UCSD-AML1 (cell line): ENCODE data around the gene ARHGAP20.

Experiments
- DNase-seq: peaks from one replicate; lab custom pipeline; 2025; ENCODE audit not compliant: unreplicated experiment; lab: John Stamatoyannopoulos, UW

The ARHGAP20 gene

DNA sequence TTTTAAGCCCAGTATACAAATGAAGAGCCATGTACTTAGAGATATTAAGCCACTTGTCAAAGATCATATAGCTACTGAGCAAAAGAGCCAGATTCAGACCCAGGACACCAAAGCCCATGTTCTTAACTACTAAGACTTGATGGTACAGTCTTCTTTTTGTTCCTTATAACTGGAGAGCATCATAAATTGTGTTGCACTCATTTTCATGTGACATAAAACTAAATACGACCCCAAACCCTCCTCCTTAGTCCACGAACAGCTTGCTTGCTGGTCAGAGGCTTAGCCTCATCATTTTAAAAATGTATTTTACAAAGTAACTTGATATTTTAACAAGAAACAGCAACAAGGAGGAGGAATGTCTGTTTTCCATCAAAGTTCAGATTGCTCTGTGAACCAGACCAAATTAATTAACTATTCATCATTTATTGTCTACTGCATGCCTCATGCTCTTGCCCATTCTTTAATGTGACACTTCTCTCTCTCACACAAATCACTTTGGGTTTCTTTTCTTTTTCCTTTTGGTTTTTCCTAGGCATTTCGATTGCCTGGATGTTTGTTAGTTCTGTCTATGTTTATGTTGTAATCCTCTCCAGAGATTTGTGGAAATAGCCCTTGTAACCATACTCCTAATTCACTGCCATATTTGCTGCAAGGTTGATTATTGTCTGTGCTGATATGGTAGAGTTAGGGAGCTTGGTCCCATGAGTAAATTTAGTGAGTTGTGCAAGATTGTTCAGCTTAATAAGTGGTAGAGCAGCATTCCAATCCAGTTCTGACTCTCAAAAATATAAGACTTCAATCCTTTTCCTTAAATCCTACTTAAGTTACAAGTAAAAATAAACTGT, 8.4 kb upstream of the ARHGAP20 start:
- no peak for DNase-seq

DNA sequence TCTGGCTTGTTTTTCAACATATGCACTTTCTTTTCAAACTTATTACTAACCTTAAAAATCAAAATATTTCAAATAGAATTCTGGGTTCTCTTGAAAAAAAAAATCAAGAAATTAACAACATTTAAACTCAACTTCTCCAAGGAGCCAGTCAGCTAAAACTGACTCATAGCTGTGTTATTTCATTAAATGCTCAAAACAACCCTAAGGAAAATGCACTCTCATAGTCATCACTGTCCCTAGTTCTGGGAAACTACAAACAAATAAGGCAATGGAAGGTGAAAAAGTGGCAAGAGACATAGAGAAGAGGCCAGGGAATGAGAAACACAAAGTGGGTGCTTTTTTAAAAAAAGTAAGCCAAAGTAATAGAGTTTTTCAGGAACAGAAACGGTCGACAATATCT, 4.1 kb upstream of the ARHGAP20 start:
- DNase-seq, result no peak

DNA sequence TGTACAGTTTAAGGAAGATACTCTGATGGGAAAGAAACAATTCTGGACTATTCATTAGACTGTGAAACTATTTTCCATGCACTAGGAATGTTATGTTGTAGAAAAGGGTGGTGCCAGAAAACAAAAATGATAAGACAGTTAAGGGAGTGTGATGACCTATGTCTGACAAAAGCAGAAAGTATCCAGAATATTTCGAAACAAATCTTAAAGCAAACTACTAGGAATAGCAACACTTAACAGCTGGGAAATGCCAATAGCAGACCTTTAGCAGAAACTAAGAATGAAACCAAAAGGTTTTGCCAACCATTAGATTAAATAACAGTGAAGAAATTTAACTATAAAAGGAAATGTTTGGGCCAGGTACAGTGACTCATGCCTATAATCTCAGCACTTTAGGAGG, 3.3 kb upstream of the ARHGAP20 start:
- no peak for DNase-seq

DNA sequence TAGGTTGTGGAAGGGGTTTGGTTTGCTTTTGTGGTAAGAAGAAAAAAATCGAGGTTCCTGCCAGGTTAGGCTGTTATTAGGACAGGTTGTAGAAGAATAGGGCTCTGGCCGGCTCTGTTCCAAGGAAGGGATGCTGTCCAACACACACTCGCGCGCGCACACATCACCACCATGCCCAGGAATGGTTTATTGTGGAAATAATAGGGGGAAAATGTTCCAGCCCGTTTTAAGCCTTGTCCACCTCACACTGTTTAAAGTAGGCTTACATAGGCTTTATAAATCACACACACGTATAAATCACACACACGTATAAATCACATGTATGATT, 1.2 kb upstream of the ARHGAP20 start:
- DNase-seq, result no peak

DNA sequence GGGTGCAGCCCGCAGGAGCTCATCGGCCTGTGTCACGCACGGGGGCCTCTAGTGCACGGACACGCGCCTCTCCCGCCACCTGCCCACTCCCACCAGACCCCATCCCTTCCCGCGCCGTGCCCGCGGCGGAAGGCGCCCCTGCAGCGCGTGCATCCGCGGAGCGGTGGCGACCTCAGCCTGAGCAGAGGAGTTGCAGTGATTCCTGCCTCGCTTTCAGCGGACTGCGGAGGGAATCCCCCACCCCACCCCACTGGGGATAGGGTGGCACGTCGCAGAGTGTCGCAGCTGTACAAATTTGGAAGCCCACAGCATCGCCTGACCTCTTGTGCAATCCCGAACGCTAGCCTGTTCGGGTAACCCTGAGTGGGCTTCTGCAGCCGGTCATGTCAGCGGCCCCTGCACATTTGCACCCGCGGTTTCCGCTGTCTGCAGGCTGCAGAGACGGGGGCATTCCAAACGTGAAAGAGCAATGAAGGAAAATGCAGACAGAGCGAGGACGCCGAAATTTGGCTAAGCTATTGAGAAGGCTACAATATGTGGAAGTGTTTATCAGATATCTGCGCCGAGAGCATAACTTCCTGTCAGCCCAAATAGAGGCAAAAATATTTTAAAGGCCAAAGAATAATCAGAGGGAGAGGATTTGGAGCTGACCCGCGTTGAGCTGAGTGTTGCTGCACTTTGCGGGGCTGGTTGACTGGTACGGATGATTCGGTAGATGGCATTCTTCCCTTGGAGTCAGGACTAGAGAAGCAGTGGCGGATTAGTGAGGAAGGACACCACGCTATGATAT, 617 bp upstream of the ARHGAP20 start:
- peak; percentile 35 for DNase-seq

DNA sequence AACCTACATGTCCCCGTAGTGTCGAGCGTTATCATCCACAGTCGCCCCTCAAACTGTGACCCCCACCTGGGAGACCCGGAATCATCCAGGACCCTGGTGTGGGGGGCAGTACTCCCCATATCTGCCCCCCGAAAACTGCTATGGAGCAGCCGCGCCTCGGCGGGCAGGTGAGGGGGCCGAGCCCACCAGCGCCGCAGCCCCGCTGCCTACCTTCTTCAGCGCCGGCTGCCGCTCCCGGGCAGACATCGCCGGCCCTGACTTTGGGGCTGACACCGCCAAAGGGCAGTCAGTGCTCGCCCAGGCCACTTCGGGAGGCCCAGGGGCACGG, 825 bp downstream of the ARHGAP20 start:
- no peak for DNase-seq

DNA sequence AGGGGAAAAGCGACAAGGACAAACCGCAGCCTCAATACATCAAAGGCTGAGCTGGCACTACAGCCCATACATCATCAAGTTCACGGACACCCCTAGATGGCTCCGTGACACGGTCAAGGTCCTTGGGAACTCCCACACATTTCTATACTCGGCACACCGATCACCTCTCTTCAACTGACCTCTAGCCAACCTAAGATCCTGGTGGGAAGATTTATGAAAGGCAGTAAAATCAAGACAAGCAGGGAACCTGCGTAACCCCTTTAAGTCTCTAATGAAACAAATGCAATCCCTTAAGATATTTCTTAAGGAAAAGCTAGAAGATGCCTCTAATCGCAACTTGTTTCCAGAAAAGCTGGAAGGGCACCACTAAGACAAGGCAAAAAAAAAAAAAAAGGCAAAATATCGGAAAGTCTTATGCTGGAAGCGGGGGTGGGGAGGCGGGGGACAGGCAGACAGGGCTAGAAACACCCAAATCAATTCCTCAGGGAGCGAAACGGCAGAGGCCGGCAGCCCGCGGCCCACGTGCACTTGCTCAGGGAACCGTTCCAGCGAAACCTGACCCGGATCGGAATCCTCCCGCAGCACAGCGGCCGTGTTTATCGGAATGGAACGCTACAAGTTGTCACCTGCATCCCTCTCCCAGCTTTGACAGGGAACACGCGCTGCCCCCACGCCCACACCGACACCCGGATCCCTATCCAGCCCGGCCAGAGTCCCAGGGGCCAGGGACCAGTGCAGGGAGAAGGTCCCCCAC, 1.4 kb downstream of the ARHGAP20 start:
- DNase-seq, result no peak

DNA sequence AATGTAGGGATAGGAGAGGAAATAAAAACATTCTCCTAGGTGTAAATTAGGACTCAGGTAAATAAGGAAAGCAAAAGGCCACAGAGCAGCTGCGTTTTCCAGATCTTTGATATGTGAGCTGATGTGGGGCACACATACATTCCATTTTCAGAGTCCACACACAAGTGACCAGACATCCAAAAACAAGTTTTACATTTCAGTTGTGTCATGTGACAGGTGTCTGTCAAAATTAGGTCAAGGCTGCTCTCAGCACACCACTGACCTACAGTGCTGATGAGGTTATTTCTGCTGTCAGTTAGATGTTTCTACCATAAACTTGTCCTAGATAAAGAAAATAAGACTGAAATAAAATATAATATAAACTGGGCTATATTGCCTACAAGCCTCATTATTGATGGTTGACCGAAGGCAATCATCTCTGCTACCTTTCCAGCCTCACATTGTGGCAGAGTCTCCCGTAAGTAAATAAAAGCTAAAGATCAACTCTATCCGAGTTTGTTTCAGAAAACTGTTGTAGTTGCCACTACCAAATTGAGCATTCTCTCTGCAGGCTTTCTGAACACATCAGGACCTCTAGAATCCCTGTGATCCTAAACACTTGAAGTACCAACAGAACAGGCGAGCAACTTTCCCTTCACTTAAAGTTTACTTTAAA, 7.9 kb downstream of the ARHGAP20 start:
- DNase-seq, result no peak

DNA sequence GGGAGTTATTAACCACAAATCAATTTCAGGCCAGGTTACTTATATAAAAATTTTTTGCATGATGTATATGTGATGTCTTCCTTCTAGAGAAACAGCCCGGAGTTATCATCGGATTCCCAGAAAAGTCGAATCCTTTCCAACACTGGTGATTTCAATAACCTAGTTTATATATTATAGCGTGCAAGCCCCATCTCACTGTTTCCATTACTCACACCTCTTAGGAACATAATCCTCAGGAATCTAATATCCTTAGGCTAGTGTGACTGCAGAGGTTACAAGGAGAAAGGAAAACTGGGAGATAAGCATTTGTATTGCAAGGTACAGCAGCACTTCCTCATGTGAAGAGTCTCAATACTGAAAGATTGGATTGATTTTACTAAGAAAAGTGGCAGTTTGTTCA, 20.3 kb downstream of the ARHGAP20 start:
- DNase-seq, result no peak

DNA sequence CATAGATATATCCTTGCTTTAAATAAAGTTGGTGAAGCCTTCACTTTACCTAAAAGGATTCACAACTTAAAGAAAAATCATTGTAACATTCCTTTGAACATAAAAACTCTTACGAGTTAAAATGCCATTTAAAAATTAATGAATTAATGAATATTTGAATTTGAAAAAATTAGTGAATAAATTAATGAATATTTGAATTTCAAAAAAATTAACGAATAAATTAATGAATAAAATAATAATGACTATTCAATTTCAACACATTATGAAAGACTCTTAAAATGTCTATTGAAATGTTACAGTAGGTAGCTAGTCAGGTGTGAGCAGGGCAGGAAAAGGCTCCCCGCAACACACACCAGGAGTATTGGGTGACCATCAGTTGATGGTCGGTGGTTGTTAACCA, 22.9 kb downstream of the ARHGAP20 start:
- DNase-seq, result no peak

DNA sequence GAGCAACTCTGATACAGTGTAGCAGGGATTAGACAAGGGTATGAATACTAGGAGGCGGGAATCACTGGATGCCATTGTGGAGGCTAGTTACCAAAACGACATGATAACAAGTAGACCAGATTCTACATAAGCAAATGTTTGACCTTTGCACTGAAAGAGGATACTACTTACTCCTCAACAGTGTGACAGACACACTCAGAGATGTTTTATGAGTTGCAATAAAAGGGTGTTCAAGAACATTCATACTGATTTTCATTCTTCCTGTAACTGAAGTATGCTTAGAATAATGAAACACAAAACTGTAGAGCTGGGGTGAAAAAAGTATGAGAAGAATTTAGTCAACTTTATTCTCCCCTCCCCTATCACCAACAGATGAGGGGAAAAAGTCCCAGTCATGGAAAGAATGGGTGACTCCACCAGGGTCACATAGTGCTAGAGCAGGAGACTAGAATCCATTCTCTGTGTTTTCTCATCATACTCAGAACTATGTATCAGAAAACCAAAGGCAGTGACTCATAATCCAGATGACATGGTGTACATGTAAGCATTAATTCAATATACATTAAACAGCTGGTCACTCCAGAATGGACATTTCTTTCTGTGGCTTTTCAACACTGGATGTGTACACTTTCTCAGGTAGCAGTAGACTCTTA, 32.8 kb downstream of the ARHGAP20 start:
- DNase-seq, result no peak

DNA sequence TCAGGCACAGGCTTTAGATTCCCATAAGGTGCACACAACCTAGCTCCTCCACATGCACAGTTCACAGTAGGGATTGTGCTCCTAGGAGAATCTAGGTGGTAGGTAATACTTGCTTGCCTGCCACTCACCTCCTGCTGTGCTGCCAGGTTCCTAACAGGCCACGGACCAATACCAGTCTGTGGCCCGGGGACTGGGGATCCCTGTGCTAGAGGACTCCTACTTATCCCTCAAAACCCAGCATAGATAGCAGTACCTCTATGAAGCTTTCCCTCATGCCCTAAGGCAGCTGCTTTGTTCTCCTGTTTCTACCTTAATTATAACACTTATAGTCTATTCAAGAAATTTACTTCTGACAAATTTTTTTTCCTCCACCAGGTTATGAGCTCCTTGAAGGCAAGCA, 36.7 kb downstream of the ARHGAP20 start:
- DNase-seq, result no peak

DNA sequence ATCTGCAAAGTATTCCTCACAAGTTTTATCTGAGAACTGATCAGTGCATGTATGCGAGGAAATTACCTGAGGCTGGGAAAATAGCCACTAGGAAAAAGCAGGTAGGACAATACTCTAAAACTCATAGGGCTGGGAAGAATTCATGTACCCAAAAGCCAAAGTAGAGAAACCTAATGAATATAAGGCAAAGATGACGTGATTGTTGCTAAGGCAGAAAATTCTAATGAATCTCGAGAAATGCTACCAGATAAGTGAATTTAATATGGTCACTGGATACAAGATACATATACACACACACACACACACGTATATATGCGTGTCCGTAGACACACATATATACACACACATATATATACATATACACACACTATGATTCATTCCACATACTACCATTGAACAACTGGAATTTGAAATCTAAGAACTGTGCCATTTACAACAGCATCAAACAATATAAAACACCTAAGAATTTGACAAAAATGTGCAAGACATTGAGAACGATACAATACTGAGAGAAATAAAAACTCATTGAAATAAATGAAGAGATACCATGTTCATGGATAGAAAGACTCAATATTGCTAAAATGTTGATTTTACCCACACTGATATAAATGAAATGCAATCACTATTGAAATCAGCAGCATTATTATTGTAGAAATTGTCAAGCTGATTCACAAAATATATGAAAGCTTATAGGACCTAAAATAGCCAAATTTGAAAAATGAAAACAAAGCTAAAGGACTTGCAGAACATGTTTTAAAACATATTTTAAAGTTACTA, 46.4 kb downstream of the ARHGAP20 start:
- DNase-seq, result no peak

DNA sequence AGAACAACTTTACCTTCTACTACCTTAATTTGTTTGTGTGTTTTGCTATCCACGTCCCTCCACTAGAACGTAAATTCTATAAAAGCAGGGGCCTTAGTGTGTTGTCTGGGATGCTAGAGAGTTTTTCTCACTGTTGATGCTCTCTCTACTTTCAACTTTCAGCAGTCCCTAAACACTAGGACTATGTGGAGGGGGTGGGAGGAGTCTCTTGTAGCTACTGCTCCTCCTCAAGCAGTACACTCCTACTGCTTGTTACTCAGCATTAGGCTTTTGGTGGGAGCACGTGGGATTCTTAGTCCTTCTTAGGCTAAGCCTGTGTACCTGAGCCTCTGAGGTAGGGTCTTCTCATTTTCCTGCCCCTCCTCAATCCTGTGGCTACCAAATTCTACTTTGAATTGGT, 56.3 kb downstream of the ARHGAP20 start:
- DNase-seq, result no peak

DNA sequence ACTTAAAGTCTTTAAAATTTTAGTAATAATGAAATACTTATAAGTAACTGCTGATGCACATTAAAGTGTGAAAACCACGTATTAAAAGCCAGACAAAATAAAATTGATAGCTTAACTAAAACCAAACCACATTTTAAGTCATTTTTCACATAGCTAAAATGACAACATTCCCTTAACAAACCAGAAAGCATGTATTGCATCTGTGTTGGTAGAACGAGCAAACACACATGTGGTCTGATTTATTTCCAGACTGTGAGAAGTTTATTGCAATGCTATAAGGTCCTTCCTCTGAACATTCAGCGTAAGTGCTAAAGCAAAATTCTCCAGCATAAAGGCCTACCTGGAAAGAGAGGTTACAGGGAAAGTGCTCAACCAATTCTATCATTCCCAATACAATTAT, 57.8 kb downstream of the ARHGAP20 start:
- DNase-seq, result no peak

DNA sequence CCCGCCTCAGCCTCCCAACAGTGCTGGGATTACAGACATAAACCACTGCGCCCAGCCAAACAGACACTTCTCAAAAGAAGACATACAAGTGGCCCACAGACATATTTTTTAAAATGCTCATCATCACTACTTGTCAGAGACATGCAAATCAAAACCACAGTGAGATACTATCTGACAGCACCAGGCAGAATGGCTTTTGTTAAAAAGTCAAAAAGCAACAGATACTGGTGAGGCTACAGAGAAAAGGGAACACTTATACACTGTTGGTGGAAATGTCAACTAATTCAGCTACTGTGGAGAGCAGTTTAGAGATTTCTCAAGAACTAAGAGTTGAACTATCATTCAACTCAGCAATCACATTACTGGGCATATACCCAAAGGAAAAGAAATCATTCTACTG, 67.0 kb downstream of the ARHGAP20 start:
- no peak for DNase-seq

DNA sequence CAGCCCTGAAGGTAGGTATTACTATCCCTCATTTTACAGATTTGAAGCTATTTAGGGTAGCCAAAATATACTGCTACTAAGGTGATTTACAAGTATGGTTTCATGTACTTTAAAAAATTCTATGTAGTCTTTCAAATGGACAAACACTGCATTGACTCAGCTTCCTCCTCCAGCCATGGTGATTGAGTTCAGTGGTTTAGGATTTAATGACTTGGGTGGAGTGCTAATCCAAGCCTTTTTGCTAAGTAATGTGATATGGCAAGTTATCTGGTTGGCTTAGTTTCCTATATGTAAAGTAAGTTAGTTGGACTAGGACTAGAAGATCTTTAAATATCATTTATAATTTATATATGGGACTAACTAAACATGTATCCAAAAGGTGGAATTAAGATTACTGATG, 77.9 kb downstream of the ARHGAP20 start:
- DNase-seq, result no peak

DNA sequence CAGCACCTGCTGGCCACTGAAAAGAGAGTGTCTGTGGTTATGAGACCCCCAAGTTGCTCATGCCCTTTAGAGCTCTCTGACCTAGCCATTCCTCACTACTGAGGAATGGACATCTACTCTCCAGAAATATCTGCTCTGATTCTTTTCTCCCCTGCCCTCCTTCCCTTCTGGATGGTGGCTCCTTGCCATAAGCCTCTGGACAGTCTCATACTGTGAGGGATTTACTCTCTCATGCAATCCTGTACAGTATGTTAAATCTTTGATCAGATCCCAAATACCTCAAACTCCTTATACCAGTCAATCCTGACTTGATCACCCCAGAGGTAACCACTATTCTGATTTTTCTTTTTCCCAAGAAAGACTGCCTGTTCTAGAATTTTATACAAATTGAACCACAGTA, 80.7 kb downstream of the ARHGAP20 start:
- no peak for DNase-seq

DNA sequence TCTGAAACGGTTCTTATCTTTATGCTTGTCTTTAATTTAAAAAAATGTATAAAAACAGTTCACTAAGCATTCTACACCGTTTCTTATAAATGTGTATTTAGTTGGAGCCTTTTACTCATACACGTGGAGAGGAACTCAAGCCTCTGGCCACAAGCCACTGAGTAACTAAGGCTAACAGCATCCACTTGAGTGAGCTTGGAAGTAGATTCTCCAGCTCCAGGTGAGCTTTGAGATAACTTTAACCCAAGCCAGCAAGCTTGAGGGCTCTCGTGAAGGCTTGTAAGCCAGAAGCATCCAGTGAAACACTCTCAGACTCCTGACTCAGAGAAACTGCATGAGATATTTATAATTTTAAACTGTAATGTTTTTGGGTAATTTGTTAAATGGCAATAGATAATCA, 82.6 kb downstream of the ARHGAP20 start:
- DNase-seq, result no peak

DNA sequence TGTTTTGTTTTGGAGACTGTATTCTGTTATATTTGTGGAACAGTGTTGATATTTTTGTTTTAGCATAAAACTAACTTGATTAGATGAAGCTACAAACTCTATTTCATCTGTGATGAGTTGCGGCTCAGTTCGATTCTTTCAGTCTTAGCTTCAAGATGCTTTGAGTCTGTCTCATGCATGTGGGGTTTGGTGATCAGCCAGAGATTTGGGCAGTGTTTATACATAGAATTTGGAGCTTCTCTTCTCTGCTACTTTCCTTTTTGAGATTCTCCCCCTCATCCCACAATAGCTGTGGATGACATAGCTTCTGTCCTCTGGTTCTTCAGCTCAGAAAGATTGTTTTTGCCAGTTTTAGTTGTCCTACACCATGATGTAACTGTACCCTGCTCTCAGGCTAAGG, 90.4 kb downstream of the ARHGAP20 start:
- DNase-seq, result no peak
